ENCODE results near the gene FAM114A1.

Gene FAM114A1

DNA sequence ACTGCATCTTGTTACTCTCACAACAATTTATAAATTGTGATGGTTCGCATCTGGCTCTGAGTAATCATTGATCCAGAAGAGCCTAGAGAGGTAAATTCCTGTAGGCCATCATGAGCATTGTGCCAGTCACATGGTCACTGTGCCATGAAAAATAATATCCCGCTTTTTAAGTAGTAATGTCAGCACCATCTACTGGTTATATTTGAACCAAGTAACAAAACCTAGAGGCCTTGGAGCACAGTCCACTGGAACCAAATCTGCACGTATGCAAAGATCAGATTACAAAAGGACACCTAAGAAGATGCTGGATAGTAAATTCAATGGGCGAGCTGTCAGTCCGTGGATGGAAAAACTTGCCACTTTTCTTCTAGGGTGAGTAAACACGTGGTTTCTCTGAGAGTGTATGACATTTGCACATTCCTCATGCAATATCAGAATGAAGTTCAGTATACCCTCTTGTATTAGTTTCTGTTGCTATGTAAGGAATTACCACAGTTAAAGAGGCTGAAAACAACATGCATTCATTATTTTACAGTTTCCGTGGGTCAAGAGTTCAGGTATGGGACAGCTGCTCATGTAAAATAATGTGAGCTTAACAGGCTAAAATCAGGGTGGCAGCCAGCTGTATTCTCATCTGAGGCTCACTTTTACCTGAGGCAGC lies 26.8 kb downstream of the FAM114A1 start:
- no peak for DNase-seq
- TF ChIP-seq, protein P1, sequence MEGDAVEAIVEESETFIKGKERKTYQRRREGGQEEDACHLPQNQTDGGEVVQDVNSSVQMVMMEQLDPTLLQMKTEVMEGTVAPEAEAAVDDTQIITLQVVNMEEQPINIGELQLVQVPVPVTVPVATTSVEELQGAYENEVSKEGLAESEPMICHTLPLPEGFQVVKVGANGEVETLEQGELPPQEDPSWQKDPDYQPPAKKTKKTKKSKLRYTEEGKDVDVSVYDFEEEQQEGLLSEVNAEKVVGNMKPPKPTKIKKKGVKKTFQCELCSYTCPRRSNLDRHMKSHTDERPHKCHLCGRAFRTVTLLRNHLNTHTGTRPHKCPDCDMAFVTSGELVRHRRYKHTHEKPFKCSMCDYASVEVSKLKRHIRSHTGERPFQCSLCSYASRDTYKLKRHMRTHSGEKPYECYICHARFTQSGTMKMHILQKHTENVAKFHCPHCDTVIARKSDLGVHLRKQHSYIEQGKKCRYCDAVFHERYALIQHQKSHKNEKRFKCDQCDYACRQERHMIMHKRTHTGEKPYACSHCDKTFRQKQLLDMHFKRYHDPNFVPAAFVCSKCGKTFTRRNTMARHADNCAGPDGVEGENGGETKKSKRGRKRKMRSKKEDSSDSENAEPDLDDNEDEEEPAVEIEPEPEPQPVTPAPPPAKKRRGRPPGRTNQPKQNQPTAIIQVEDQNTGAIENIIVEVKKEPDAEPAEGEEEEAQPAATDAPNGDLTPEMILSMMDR (IDR thresholded peaks at IDR 0.05; ENCODE audit: low read depth, low read length): no peak
- no peak overlapping the region for H3K4me3 ChIP-seq (ENCODE audit: low read depth, low read length)

GRCh38 chr4:38896940-38897339 lies 29.3 kb downstream of the FAM114A1 start:
- no peak for DNase-seq
- H3K27ac ChIP-seq: no peak overlapping the region
- TF ChIP-seq, protein P1 (IDR thresholded peaks at IDR 0.05; ENCODE audit: low read depth, low read length): no peak
- peaks cover 3% of the 10 kb centered on the region for H3K9me3 ChIP-seq (ENCODE audit: severe bottlenecking)
- no peak overlapping the region for H3K4me3 ChIP-seq (ENCODE audit: low read depth, low read length)
- no peaks in the 10 kb centered on the region for H3K36me3 ChIP-seq
- H3K27me3 ChIP-seq (ENCODE audit: insufficient read depth, low read depth, severe bottlenecking): no peaks in the 10 kb centered on the region

More for the DNA sequence above, 26.8 kb downstream of the FAM114A1 start:
- Histone ChIP-seq H3K9me3 (ENCODE audit: severe bottlenecking) (peaks cover 3% of the 10 kb centered on the region), H3K27ac (no peak overlapping the region), H3K27me3 (ENCODE audit: insufficient read depth, low read depth, severe bottlenecking) (no peaks in the 10 kb centered on the region), H3K36me3 (no peaks in the 10 kb centered on the region)

DNA sequence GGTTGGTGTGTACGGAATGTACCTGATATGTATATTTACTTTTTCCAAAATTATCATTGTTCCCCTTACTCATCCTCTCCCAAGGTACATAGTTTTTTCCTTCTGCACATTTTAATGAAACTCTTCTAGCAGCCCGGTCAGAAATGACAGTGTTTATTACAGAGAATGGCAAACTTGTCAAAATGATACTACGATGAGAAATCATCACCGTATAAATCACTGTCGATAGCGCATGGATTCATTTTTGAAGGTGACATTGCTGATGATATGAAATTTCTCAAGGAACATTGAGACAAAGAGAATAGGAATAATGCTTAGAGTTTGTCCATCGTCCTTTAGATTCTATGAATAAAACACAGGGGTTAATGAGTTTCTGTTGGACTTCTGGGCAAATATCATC lies 30.6 kb downstream of the FAM114A1 start:
- TF ChIP-seq, protein P1 (IDR thresholded peaks at IDR 0.05; ENCODE audit: low read depth, low read length): no peak
- Histone ChIP-seq H3K36me3 (no peaks in the 10 kb centered on the region), H3K4me3 (ENCODE audit: low read depth, low read length) (no peak overlapping the region), H3K27me3 (ENCODE audit: insufficient read depth, low read depth, severe bottlenecking) (no peaks in the 10 kb centered on the region), H3K9me3 (ENCODE audit: severe bottlenecking) (peaks cover 3% of the 10 kb centered on the region), H3K27ac (no peak overlapping the region)
- DNase-seq: no peak

- H3K27me3 ChIP-seq (ENCODE audit: insufficient read depth, low read depth, severe bottlenecking): no peaks in the 10 kb centered on the region
- H3K9me3 ChIP-seq (ENCODE audit: severe bottlenecking): no peaks in the 10 kb centered on the region
- DNase-seq: no peak
- TF ChIP-seq, protein P1 (IDR thresholded peaks at IDR 0.05; ENCODE audit: low read depth, low read length): no peak
- no peak overlapping the region for H3K4me3 ChIP-seq (ENCODE audit: low read depth, low read length)
- no peak overlapping the region for H3K27ac ChIP-seq
- H3K36me3 ChIP-seq: peaks cover 6% of the 10 kb centered on the region
Measured at GRCh38 chr4:38902221-38902620, 34.6 kb downstream of the FAM114A1 start.

- H3K9me3 ChIP-seq (ENCODE audit: severe bottlenecking): no peaks in the 10 kb centered on the region
- DNase-seq: no peak
- TF ChIP-seq, protein P1 (IDR thresholded peaks at IDR 0.05; ENCODE audit: low read depth, low read length): 0 out of 2 replicates have a peak, but pooled peaks have one; percentile 12
- no peak overlapping the region for H3K27ac ChIP-seq
- peaks cover 8% of the 10 kb centered on the region for H3K36me3 ChIP-seq
- no peaks in the 10 kb centered on the region for H3K27me3 ChIP-seq (ENCODE audit: insufficient read depth, low read depth, severe bottlenecking)
- H3K4me3 ChIP-seq (ENCODE audit: low read depth, low read length): no peak overlapping the region
Measured at GRCh38 chr4:38902695-38903094, 35.1 kb downstream of the FAM114A1 start.
